ENCODE data around the gene UFC1. TPM values are rescaled to one million over a fixed set of nuclear protein-coding genes. Genes with fewer than 3 reads are reported as not detected.
A peak's percentile ranks its signal among the peaks of the same experiment; 100 is the strongest.

UFC1 gene
- total RNA-seq, 1 donor from 2014 or later: 91.0 TPM

- Histone ChIP-seq H3K36me3 (ENCODE audit: insufficient read depth, low read length) (peaks cover 9% of the 10 kb centered on the region), H3K9ac (ENCODE audit: low read length) (no peak overlapping the region), H3K27me3 (ENCODE audit: insufficient read depth, low read length) (no peaks in the 10 kb centered on the region), H4K20me1 (ENCODE audit: insufficient read depth, low read length) (peaks cover 73% of the 10 kb centered on the region), H3K27ac (ENCODE audit: low read depth, low read length) (no peak overlapping the region), H3K4me3 (ENCODE audit: insufficient read depth, low read depth, low read length) (no peak overlapping the region), H3K9me3 (ENCODE audit: insufficient read depth, low read depth, low read length) (no peaks in the 10 kb centered on the region), H2AFZ (ENCODE audit: low read depth, low read length) (no peak overlapping the region), H3K4me2 (ENCODE audit: low read length) (no peak overlapping the region), H3K79me2 (ENCODE audit: insufficient read depth, low read length) (peaks cover 97% of the 10 kb centered on the region), H3K4me1 (ENCODE audit: insufficient read depth, low read length) (peaks cover 11% of the 10 kb centered on the region)
- Mint-ChIP-seq H3K27ac (ENCODE audit: unreplicated experiment) (no peak overlapping the region), H3K27me3 (ENCODE audit: low read depth, unreplicated experiment) (no peaks in the 10 kb centered on the region), H3K36me3 (ENCODE audit: low read depth, unreplicated experiment) (peaks cover 1% of the 10 kb centered on the region), H3K4me1 (ENCODE audit: low read depth, unreplicated experiment) (peaks cover 15% of the 10 kb centered on the region), H3K9me3 (ENCODE audit: unreplicated experiment) (no peaks in the 10 kb centered on the region), H3K4me3 (ENCODE audit: unreplicated experiment) (no peak overlapping the region)
- DNase-seq (ENCODE audit: low read depth) (no peak), FAIRE-seq (no peak)
- TF ChIP-seq EZH2 (IDR thresholded peaks at IDR 0.05; ENCODE audit: insufficient read depth, low read length): no peak
- no peak for TF ChIP-seq CTCF (IDR thresholded peaks at IDR 0.05; ENCODE audit: insufficient read depth, low read depth, low read length)
Measured at GRCh38 chr1:161111527-161111926, 42.3 kb upstream of the UFC1 start.

GRCh38 chr1:161113915-161114314 lies 39.9 kb upstream of the UFC1 start:
- H3K9me3 ChIP-seq (ENCODE audit: insufficient read depth, low read depth, low read length): no peaks in the 10 kb centered on the region
- H3K27me3 Mint-ChIP-seq (ENCODE audit: low read depth, unreplicated experiment): no peaks in the 10 kb centered on the region
- H2AFZ ChIP-seq (ENCODE audit: low read depth, low read length): no peak overlapping the region
- peak overlapping the region; percentile 98 for H3K27ac ChIP-seq (ENCODE audit: low read depth, low read length)
- H3K36me3 Mint-ChIP-seq (ENCODE audit: low read depth, unreplicated experiment): peaks cover 1% of the 10 kb centered on the region
- no peaks in the 10 kb centered on the region for H3K9me3 Mint-ChIP-seq (ENCODE audit: unreplicated experiment)
- peaks cover 54% of the 10 kb centered on the region for H4K20me1 ChIP-seq (ENCODE audit: insufficient read depth, low read length)
- peaks cover 9% of the 10 kb centered on the region for H3K36me3 ChIP-seq (ENCODE audit: insufficient read depth, low read length)
- H3K27me3 ChIP-seq (ENCODE audit: insufficient read depth, low read length): no peaks in the 10 kb centered on the region
- FAIRE-seq (no peak), DNase-seq (ENCODE audit: low read depth) (no peak)
- peaks cover 21% of the 10 kb centered on the region for H3K4me1 ChIP-seq (ENCODE audit: insufficient read depth, low read length)
- peaks cover 19% of the 10 kb centered on the region for H3K4me1 Mint-ChIP-seq (ENCODE audit: low read depth, unreplicated experiment)
- H3K9ac ChIP-seq (ENCODE audit: low read length): peak overlapping the region; percentile 23
- H3K4me3 ChIP-seq (ENCODE audit: insufficient read depth, low read depth, low read length): no peak overlapping the region
- no peak overlapping the region for H3K4me3 Mint-ChIP-seq (ENCODE audit: unreplicated experiment)
- peak overlapping the region; percentile 86 for H3K4me2 ChIP-seq (ENCODE audit: low read length)
- H3K79me2 ChIP-seq (ENCODE audit: insufficient read depth, low read length): peaks cover 97% of the 10 kb centered on the region
- no peak overlapping the region for H3K27ac Mint-ChIP-seq (ENCODE audit: unreplicated experiment)
- no peak for TF ChIP-seq EZH2 (IDR thresholded peaks at IDR 0.05; ENCODE audit: insufficient read depth, low read length)
- no peak for TF ChIP-seq CTCF (IDR thresholded peaks at IDR 0.05; ENCODE audit: insufficient read depth, low read depth, low read length)

GRCh38 chr1:161114556-161114955 lies 39.2 kb upstream of the UFC1 start:
- H3K4me1 Mint-ChIP-seq (ENCODE audit: low read depth, unreplicated experiment): peaks cover 26% of the 10 kb centered on the region
- H3K27me3 Mint-ChIP-seq (ENCODE audit: low read depth, unreplicated experiment): no peaks in the 10 kb centered on the region
- Histone ChIP-seq H3K4me3 (ENCODE audit: insufficient read depth, low read depth, low read length) (no peak overlapping the region), H3K27me3 (ENCODE audit: insufficient read depth, low read length) (no peaks in the 10 kb centered on the region), H3K4me2 (ENCODE audit: low read length) (peak overlapping the region; percentile 86), H3K36me3 (ENCODE audit: insufficient read depth, low read length) (peaks cover 6% of the 10 kb centered on the region), H3K9ac (ENCODE audit: low read length) (peak overlapping the region; percentile 23), H4K20me1 (ENCODE audit: insufficient read depth, low read length) (peaks cover 51% of the 10 kb centered on the region), H3K79me2 (ENCODE audit: insufficient read depth, low read length) (peaks cover 97% of the 10 kb centered on the region), H3K4me1 (ENCODE audit: insufficient read depth, low read length) (peaks cover 27% of the 10 kb centered on the region), H2AFZ (ENCODE audit: low read depth, low read length) (no peak overlapping the region), H3K27ac (ENCODE audit: low read depth, low read length) (peak overlapping the region; percentile 98), H3K9me3 (ENCODE audit: insufficient read depth, low read depth, low read length) (no peaks in the 10 kb centered on the region)
- no peak for TF ChIP-seq EZH2 (IDR thresholded peaks at IDR 0.05; ENCODE audit: insufficient read depth, low read length)
- no peak for TF ChIP-seq CTCF (IDR thresholded peaks at IDR 0.05; ENCODE audit: insufficient read depth, low read depth, low read length)
- no peak for FAIRE-seq
- DNase-seq (ENCODE audit: low read depth): no peak
- peaks cover 3% of the 10 kb centered on the region for H3K36me3 Mint-ChIP-seq (ENCODE audit: low read depth, unreplicated experiment)
- H3K4me3 Mint-ChIP-seq (ENCODE audit: unreplicated experiment): no peak overlapping the region
- H3K27ac Mint-ChIP-seq (ENCODE audit: unreplicated experiment): peak overlapping the region; percentile 86
- H3K9me3 Mint-ChIP-seq (ENCODE audit: unreplicated experiment): no peaks in the 10 kb centered on the region
